GM12873 (cell line): ENCODE results near the gene SALL3.

Experiments used
- TF ChIP-seq, protein P1 (sequence below): IDR thresholded peaks from 2 replicates; pipeline ENCODE4 v1.5.1; 2012; ENCODE audit warnings: low read depth, mild to moderate bottlenecking, moderate library complexity, low read length, control low read depth; ENCODE audit not compliant: insufficient read depth; ENCODE audit errors: missing control alignments

SALL3 gene

GRCh38 chr18:78981394-78981831, 1.8 kb downstream of the SALL3 start:
- TF ChIP-seq, protein P1, sequence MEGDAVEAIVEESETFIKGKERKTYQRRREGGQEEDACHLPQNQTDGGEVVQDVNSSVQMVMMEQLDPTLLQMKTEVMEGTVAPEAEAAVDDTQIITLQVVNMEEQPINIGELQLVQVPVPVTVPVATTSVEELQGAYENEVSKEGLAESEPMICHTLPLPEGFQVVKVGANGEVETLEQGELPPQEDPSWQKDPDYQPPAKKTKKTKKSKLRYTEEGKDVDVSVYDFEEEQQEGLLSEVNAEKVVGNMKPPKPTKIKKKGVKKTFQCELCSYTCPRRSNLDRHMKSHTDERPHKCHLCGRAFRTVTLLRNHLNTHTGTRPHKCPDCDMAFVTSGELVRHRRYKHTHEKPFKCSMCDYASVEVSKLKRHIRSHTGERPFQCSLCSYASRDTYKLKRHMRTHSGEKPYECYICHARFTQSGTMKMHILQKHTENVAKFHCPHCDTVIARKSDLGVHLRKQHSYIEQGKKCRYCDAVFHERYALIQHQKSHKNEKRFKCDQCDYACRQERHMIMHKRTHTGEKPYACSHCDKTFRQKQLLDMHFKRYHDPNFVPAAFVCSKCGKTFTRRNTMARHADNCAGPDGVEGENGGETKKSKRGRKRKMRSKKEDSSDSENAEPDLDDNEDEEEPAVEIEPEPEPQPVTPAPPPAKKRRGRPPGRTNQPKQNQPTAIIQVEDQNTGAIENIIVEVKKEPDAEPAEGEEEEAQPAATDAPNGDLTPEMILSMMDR: no peak

GRCh38 chr18:78981989-78982620, 2.5 kb downstream of the SALL3 start:
- TF ChIP-seq, protein P1: no peak

DNA sequence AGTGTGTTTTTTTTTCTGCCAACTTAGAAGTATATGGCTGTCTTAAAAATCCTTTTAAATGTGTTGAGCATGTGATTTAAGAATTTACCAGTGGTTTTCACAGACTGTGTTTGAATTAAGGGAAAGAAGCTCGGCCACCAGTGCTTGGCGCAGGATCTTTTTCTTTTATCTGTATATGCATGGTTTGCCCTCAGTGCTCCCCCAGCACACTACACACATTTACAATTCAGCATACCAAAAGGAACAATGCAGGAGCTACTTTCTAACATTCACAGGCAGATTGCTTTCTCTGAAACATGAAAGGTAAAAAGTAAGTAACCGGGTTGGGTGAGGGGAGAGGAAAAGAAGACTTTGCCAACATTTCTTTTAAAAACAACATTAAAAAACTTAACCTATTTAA, 3.9 kb downstream of the SALL3 start:
- TF ChIP-seq, protein P1: no peak

GRCh38 chr18:78984941-78985784, 5.5 kb downstream of the SALL3 start:
- TF ChIP-seq, protein P1: peak; percentile 54

DNA sequence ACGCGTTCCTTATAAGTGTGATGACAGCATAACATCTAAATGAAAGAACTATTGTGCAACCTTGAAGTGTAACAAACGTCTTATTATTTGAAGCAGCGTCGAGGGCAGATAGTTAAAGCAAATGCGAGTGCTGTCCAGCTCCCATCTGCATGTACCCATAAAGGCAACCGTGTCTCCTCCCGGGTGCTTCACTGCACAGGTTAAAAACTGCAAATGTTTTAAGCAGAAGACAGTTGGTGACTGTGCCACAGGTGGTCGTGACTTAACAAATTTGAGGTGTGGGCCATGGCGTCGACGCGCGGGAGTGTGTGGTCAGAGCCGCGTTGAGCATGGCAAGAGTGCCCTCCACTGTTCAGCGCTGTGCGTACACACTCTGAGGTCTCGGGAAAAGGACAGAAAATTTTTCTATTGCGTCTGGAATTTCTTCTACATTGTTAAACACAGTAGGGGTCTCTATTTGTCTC, 6.4 kb downstream of the SALL3 start:
- TF ChIP-seq, protein P1: peak; percentile 40

DNA sequence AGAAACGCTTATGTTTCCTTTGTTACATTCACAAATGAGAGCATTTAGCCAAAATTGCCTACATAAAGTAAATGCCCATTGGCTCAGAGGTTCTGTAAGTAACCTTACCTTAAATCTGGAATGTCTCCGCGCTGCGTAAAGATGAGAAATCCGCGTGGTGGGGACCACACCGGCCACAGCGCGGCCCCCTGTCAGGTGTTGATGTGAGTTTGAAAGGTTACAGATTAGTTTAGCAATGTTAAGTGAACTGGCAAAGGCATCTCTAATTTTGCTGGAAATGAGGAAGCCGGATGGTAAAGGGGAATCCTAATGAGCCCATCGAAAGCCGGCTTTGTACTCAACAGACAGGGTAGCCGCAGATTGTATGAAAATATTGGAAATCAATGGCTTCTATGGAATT, 11.8 kb downstream of the SALL3 start:
- TF ChIP-seq, protein P1: no peak

- TF ChIP-seq, protein P1: no peak
These were observed 12.7 kb downstream of the SALL3 start for GRCh38 chr18:78992041-78993011.
